Nephron (organoid): Measurements from ENCODE around the gene CREG1.

Source experiments
- H3K27ac Mint-ChIP-seq, 3 experiments: 2 replicates each; pipeline ENCODE4 v1.8.0; 2020; ENCODE audit warnings: mixed read lengths in 3 of 3, mild to moderate bottlenecking in 2 of 3, moderate library complexity in 1 of 3
- H3K27me3 Mint-ChIP-seq: 2 replicates; pipeline ENCODE4 v1.8.0; 2021; ENCODE audit warnings: low read depth, mild to moderate bottlenecking, moderate library complexity, mixed read lengths
- H3K36me3 Mint-ChIP-seq: 2 replicates; pipeline ENCODE4 v1.8.0; 2020; ENCODE audit warnings: low read depth, mixed read lengths
- H3K4me1 Mint-ChIP-seq: 2 replicates; pipeline ENCODE4 v1.8.0; 2020; ENCODE audit warnings: mixed read lengths
- H3K4me3 Mint-ChIP-seq, 3 experiments: 2 replicates each; pipeline ENCODE4 v1.8.0; 2020; ENCODE audit warnings: mild to moderate bottlenecking in 3 of 3, mixed read lengths in 3 of 3, moderate library complexity in 2 of 3
- H3K9me3 Mint-ChIP-seq: 2 replicates; pipeline ENCODE4 v1.8.0; 2020; ENCODE audit warnings: mixed read lengths
- CTCF ChIP-seq, 3 experiments: fragments of 200-600 bp; sonication (generic); IDR thresholded peaks; one replicate each; pipeline ENCODE4 v1.5.0; 2021; ENCODE audit warnings: antibody characterized with exemption in 3 of 3; ENCODE audit not compliant: unreplicated experiment in 3 of 3

The CREG1 gene

GRCh38 chr1:167516404-167517388 lies 36.9 kb downstream of the CREG1 start:
- Mint-ChIP-seq H3K9me3 (no peaks in the 10 kb centered on the region), H3K27ac (no peak overlapping the region), H3K27me3 (peaks cover 6% of the 10 kb centered on the region), H3K4me3 (no peak overlapping the region), H3K36me3 (no peaks in the 10 kb centered on the region), H3K4me1 (peaks cover 13% of the 10 kb centered on the region)
- no peak for TF ChIP-seq CTCF (IDR thresholded peaks at IDR 0.05; ENCODE audit: unreplicated experiment in 3 of 3)

GRCh38 chr1:167515893-167516321 lies 37.7 kb downstream of the CREG1 start:
- TF ChIP-seq CTCF (IDR thresholded peaks at IDR 0.05; ENCODE audit: unreplicated experiment in 3 of 3), result no peak
- H3K9me3 Mint-ChIP-seq, result no peaks in the 10 kb centered on the region
- H3K4me1 Mint-ChIP-seq, result peaks cover 13% of the 10 kb centered on the region
- H3K27me3 Mint-ChIP-seq, result peaks cover 6% of the 10 kb centered on the region
- no peak overlapping the region for H3K4me3 Mint-ChIP-seq
- no peak overlapping the region for H3K27ac Mint-ChIP-seq
- H3K36me3 Mint-ChIP-seq, result no peaks in the 10 kb centered on the region

- TF ChIP-seq CTCF (IDR thresholded peaks at IDR 0.05; ENCODE audit: unreplicated experiment in 3 of 3), result no peak
- Mint-ChIP-seq H3K4me1 (peaks cover 13% of the 10 kb centered on the region), H3K9me3 (no peaks in the 10 kb centered on the region), H3K27me3 (peaks cover 6% of the 10 kb centered on the region), H3K27ac (no peak overlapping the region), H3K36me3 (no peaks in the 10 kb centered on the region), H3K4me3 (no peak overlapping the region)
Observed at GRCh38 chr1:167515461-167515860, 38.1 kb downstream of the CREG1 start.

GRCh38 chr1:167514288-167514687 lies 39.3 kb downstream of the CREG1 start:
- no peaks in the 10 kb centered on the region for H3K36me3 Mint-ChIP-seq
- no peak overlapping the region for H3K27ac Mint-ChIP-seq
- H3K27me3 Mint-ChIP-seq, result peaks cover 6% of the 10 kb centered on the region
- H3K4me1 Mint-ChIP-seq, result peaks cover 13% of the 10 kb centered on the region
- no peaks in the 10 kb centered on the region for H3K9me3 Mint-ChIP-seq
- no peak for TF ChIP-seq CTCF (IDR thresholded peaks at IDR 0.05; ENCODE audit: unreplicated experiment in 3 of 3)
- H3K4me3 Mint-ChIP-seq, result no peak overlapping the region

- Mint-ChIP-seq H3K4me3 (no peak overlapping the region), H3K27ac (peak overlapping the region in 1 of 3 experiments; percentile 39), H3K27me3 (peaks cover 6% of the 10 kb centered on the region), H3K36me3 (no peaks in the 10 kb centered on the region), H3K9me3 (no peaks in the 10 kb centered on the region), H3K4me1 (peaks cover 10% of the 10 kb centered on the region)
- TF ChIP-seq CTCF (IDR thresholded peaks at IDR 0.05; ENCODE audit: unreplicated experiment in 3 of 3), result no peak
Observed at GRCh38 chr1:167512046-167512654, 41.4 kb downstream of the CREG1 start.
